Activated naive CD4-positive, alpha-beta T cell treated with anti-CD3 and anti-CD28 coated beads, Interleukin-2, amount 50 U/mL, for 72 hours (primary cell): ENCODE results near the gene FMO4. TPM values are rescaled to one million over a fixed set of nuclear protein-coding genes. Genes with fewer than 3 reads are reported as not detected.
"Not testable (repeated sequence)": the region's sequence is repeated elsewhere in the genome, so short reads cannot be mapped to it uniquely, and the experiment has no call there.

Experiments used
- ATAC-seq, 2 donors: fragments of 150-1000 bp; cut with Tn5 transposase; 2 replicates each; pipeline ENCODE4 v1.10.0; 2021; ENCODE audit warnings: mild to moderate bottlenecking in 2 of 2, moderate library complexity in 2 of 2
- DNase-seq, 2 donors: peaks; one replicate each; pipeline ENCODE4 v3.0.0; 2021 to 2022; ENCODE audit warnings: low spot score in 2 of 2
- H3K27ac Mint-ChIP-seq, 2 donors: one replicate each; pipeline ENCODE4 v1.8.0; 2022; ENCODE audit warnings: mild to moderate bottlenecking in 2 of 2, mixed read lengths in 2 of 2
- H3K36me3 Mint-ChIP-seq, 2 donors: one replicate each; pipeline ENCODE4 v1.8.0; 2022; ENCODE audit warnings: mixed read lengths in 2 of 2
- H3K9me3 Mint-ChIP-seq, 2 donors: one replicate each; pipeline ENCODE4 v1.8.0; 2022; ENCODE audit warnings: mixed read lengths in 2 of 2
- total RNA-seq, 2 donors: library from RNA; stranded (reverse); gene quantifications; one replicate each; pipeline ENCODE4 v1.2.3, GENCODE V29; 2022

Gene FMO4, protein sequence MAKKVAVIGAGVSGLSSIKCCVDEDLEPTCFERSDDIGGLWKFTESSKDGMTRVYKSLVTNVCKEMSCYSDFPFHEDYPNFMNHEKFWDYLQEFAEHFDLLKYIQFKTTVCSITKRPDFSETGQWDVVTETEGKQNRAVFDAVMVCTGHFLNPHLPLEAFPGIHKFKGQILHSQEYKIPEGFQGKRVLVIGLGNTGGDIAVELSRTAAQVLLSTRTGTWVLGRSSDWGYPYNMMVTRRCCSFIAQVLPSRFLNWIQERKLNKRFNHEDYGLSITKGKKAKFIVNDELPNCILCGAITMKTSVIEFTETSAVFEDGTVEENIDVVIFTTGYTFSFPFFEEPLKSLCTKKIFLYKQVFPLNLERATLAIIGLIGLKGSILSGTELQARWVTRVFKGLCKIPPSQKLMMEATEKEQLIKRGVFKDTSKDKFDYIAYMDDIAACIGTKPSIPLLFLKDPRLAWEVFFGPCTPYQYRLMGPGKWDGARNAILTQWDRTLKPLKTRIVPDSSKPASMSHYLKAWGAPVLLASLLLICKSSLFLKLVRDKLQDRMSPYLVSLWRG
- 1 to 10 TPM; 2.4 to 2.9 TPM for total RNA-seq

DNA sequence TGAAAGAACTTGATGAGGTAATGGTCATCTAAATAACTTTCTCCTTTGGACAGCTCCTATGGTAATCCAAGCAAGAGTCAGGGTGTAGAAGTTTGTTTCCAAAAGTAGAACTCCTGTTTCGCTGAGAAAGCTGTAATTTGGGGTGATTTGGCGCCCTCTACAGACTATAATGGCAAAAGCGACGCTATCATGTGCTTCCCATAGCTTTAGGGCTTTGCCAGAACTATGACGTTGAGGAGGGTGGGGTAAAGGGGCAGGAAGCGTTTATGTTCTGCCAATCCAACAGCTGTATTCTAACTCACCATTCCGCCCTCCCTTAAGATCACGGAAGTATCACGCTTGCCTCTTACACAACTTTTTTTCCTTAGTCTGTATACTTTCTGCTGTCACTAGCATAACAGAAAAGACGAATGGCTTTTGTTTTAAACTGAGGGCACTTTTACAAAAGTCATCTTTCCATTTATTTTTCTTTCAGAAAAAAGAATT, at the start of gene FMO4:
TSS of gene FMO4 (plus strand) at position 349 of the 486 bp plus-strand sequence. CDS start 5,643 bp downstream, outside the sequence.
- Mint-ChIP-seq H3K9me3 (no peaks in the 10 kb centered on the region), H3K27ac (peak within 1 kb of the TSS; percentile 89 to 90), H3K36me3 (no peaks in the 10 kb centered on the region)
- ATAC-seq (peak; percentile 100), DNase-seq (peak; percentile 75 to 77)

DNA sequence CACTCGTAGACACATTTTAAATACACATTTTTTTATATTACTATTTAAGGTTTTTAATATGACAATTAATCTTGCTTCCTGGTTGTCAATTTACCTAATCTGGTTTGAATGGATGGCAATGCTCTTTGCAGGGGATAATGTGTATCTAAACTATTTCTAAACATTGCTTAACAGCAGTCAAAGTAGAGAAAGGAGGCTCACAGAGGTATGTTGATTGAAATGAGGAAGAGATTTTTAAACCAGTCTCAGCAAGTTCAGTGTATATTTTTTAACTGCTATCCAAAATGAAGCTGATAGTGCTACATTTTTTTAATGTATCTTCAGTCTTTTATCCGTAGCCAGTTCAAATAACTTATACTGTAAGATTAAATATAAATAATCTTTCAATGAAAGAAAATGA, 48.3 kb upstream of the FMO4 start:
- H3K36me3 Mint-ChIP-seq: no peaks in the 10 kb centered on the region
- H3K9me3 Mint-ChIP-seq: no peaks in the 10 kb centered on the region
- ATAC-seq (no peak), DNase-seq (no peak)
- H3K27ac Mint-ChIP-seq: no peak overlapping the region

DNA sequence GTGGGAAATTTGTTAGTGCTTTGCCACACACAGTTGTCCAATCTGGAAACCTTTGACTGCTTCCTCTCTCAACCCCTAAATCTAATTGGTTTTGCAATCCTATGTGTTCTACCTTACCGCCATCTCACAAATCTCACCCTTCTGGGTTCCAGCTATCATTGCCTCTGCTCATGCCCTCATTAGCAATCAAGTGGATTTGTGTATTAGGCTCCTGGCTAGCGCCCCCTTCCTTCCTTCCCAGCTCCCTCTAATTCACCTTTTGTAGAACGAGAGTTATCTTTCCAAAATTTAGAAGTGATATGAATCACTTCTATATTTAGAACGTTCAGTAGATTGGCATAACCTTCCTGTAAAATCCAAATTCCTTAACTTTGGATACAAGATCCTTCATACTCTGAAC, 47.1 kb upstream of the FMO4 start:
- ATAC-seq: no peak
- DNase-seq: no peak
- Mint-ChIP-seq H3K9me3 (no peaks in the 10 kb centered on the region), H3K27ac (no peak overlapping the region), H3K36me3 (no peaks in the 10 kb centered on the region)

DNA sequence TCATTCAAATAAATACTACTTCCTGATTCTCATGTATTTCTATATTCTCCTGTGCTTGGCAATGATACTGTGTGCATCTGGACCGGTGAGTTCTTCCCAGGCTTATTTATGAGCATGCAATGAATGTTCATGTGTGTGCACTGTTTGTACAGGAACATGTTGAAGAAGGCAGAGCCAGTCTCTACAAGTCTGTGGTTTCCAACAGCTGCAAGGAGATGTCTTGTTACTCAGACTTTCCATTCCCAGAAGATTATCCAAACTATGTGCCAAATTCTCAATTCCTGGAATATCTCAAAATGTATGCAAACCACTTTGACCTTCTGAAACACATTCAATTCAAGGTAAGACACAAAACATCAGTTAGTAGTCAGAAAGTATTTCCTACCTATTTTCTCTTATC, 46.6 kb upstream of the FMO4 start:
- ATAC-seq: no peak
- H3K27ac Mint-ChIP-seq: no peak overlapping the region
- DNase-seq: no peak

DNA sequence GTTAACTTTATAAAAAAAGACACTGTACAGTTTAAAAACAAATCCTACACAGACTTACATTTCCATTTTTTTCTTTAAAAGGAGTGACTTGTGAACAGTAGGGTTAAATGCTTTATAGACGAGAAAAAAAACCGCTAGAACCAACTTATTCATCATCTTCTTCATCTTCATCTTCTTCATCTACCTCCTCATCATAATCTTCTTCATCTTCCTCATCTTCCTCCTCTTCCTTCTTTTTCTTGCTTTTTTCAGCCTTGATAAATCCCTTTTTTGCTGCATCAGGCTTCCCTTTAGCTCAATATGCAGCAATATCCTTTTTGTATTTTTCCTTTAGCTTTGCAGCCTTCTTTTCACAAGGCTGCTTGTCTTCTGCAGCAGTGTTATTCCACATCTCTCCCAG, 43.2 kb upstream of the FMO4 start:
- peaks cover 0 to 8% of the 10 kb centered on the region in 2 donors for H3K36me3 Mint-ChIP-seq
- ATAC-seq (no peak), DNase-seq (no peak)
- no peaks in the 10 kb centered on the region for H3K9me3 Mint-ChIP-seq
- no peak overlapping the region for H3K27ac Mint-ChIP-seq

More for the DNA sequence above, 46.6 kb upstream of the FMO4 start:
- no peaks in the 10 kb centered on the region for H3K9me3 Mint-ChIP-seq
- no peaks in the 10 kb centered on the region for H3K36me3 Mint-ChIP-seq

DNA sequence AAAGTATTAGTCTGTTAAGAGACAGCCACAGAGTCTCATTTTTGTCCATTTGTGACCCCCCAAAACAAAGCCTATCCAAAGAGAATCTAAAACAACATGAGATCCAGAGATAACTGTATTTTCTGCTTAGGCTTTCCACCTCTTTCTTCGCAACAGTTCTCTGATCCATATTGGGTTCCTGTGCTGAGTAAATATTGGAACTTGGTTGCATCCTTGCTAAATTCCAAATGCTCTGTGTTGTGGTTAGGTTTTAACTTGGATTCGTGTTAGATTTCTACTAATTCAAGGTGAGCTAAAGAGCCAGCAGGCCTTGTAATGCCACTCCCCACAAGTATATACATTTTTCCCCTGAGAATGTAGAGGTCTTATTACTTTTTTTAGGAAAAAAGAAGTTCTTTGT, 36.4 kb upstream of the FMO4 start:
- ATAC-seq (no peak), DNase-seq (no peak)
- H3K36me3 Mint-ChIP-seq: peaks cover 0 to 7% of the 10 kb centered on the region in 2 donors
- H3K27ac Mint-ChIP-seq: no peak overlapping the region
- H3K9me3 Mint-ChIP-seq: no peaks in the 10 kb centered on the region

DNA sequence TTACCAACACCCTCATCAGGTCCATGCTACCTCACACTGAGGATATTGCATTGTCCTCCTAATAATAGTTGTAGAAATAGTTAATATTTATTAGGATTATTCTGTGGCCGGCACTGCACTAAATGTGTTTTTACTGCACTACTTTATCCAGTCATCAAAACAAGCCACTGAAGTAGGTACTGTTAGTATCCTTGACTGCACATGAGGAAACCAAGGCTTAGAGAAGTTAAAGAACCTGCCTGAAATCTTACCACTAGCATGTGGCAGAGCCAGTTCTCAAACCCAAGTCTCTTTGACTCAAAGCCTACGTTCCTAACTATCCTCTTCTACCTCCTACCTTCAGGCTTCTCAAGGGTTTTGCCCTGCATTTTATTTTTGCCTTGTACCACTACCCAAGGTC, 34.7 kb upstream of the FMO4 start:
- no peak for ATAC-seq
- H3K9me3 Mint-ChIP-seq: no peaks in the 10 kb centered on the region
- H3K27ac Mint-ChIP-seq: no peak overlapping the region
- no peak for DNase-seq
- H3K36me3 Mint-ChIP-seq: no peaks in the 10 kb centered on the region

DNA sequence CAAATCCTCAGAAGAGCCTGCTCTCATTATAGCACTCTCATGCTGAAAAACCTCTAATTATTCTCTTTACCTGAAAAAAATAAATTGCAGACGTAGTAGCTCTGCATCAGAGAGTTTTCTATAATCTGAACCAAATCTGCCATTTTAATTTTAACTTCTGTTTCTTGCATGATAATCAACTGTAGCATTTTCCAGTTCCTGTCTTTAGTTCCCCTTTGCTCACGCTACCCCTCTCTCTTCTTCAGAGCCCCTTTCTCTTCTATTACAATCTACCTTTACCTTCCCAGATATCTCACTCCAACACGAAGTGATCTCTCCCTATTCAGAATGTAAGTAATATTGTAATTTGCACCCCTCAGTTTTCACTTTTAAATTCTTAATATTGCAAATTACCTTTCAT, 34.3 kb upstream of the FMO4 start:
- no peaks in the 10 kb centered on the region for H3K36me3 Mint-ChIP-seq
- DNase-seq: no peak
- no peak overlapping the region for H3K27ac Mint-ChIP-seq
- H3K9me3 Mint-ChIP-seq: no peaks in the 10 kb centered on the region
- ATAC-seq: no peak

DNA sequence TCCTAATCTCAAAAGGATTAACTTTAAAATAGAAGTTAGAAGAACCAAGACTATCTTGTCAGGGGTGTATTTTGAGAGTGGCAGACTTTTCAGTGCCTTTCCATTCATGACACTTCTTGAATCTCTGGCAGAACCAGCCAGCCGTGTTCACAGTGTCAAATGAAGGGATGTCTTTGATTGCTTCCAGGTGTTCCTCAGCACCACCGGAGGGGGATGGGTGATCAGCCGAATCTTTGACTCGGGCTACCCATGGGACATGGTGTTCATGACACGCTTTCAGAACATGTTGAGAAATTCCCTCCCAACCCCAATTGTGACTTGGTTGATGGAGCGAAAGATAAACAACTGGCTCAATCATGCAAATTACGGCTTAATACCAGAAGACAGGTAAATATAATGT, 33.4 kb upstream of the FMO4 start:
- ATAC-seq: no peak
- Mint-ChIP-seq H3K9me3 (no peaks in the 10 kb centered on the region), H3K27ac (no peak overlapping the region), H3K36me3 (no peaks in the 10 kb centered on the region)
- no peak for DNase-seq

DNA sequence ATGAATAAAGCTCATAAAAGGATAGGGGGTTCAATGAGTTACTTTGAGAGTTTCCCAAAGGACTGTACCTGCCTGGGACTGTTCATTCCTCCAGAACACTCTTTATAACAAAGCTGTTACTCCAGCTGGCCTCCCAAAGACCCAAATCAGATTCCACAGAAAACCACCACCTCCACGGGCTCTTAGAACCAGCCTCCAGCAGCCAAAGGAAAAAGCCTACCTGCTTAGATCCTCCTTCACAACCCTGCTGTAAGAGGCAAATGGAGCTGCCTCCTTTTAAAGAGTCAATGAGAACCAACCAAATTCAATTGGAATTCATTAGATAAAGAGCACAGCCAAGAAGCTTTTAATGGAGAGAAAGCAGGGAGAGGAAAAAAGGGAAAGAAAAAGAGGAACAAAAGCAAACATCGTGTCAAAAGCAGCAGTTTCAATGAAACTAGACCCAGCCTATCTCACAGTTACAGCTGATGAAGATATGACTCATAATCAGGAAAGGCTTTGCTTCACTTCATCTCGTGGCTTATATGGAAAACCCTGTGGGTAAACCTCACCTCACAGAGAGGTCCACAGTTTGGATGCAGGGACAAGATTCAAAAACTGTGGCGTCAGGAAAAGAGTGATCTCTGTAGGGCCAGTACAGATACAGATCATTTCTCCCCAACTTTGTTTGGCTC, 27.8 kb upstream of the FMO4 start:
- no peak overlapping the region for H3K27ac Mint-ChIP-seq
- DNase-seq (no peak), ATAC-seq (peak in 1 of 2 donors; percentile 58)
- H3K36me3 Mint-ChIP-seq: no peaks in the 10 kb centered on the region
- H3K9me3 Mint-ChIP-seq: no peaks in the 10 kb centered on the region

DNA sequence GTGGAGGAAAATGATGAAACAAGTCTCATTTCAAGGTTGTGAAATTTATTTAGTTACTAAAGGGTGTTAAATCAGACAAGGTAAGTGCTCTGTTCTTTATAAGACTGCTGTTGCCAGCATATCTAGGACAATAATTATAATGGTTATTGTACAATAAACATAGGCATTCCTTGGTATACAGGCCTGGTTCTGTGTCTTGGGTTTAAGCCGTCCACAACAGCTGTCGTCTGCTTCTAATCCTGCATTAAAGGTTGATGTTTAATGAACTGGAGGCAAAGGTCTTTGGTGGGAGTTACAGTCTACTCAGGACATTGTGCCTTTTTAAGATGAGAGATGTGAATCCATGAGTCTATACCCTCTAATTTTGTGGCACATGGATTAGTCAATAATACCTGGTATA, 23.4 kb upstream of the FMO4 start:
- no peak overlapping the region for H3K27ac Mint-ChIP-seq
- ATAC-seq: no peak
- H3K9me3 Mint-ChIP-seq: no peaks in the 10 kb centered on the region
- no peaks in the 10 kb centered on the region for H3K36me3 Mint-ChIP-seq
- DNase-seq: no peak

DNA sequence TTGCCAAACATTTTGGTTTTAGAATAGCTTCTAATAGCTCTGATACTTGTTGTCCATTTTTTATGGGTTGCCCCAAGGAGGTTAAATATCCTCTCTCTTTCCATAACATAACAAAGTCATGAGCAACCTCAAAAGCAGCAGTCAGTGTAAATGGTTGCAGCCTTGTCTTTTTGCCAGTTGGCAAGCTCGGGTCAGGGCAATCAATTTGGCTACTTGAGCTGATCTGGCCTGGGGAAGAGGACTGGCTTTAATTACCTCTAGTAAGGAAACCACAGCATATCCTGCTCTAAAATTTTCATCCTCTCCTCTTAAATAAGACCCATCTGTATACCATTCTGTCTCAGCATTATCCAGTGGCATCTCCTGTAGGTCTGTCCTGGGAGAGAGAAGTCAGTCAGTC, 21.2 kb upstream of the FMO4 start:
- ATAC-seq (no peak), DNase-seq (no peak)
- Mint-ChIP-seq H3K27ac (no peak overlapping the region), H3K9me3 (no peaks in the 10 kb centered on the region), H3K36me3 (no peaks in the 10 kb centered on the region)

DNA sequence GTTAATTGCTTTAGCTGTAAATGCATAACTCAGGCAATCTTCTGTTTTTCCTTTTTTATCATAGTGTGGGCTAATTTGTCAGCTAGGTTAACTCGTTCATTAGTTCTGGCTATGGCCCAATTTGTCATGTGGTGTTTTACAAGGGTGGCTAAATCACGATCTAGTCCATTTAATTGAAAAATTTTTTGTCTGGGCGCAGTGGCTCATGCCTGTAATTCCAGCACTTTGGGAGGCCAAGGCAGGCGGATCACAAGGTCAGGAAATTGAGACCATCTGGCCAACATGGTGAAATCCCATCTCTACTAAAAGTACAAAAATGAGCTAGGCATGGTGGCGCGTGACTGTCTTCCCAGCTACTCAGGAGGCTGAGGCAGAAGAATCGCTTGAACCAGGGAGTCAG, 18.6 kb upstream of the FMO4 start:
- not testable (repeated sequence) for ATAC-seq, H3K27ac Mint-ChIP-seq, DNase-seq, H3K36me3 Mint-ChIP-seq, H3K9me3 Mint-ChIP-seq

DNA sequence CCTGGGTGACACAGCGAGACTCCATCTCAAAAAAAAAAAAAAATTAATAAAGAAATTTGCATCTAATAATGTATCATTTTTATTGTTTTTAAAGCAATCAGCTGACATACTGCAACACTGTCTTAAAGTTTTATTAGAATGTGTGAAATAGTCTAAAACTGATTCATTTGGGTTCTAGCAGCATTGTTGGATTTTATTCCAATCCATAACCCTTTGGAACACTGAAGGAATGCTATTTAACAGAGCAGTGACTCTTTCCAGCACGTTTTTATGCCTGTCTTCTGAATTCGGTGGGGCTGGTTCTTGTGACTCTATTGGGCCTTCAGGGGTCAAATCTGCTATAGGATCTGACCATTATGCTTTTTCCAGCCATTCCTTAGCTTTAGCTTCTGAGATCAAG, 18.2 kb upstream of the FMO4 start:
- peaks cover 7 to 9% of the 10 kb centered on the region in 2 donors for H3K9me3 Mint-ChIP-seq
- H3K36me3 Mint-ChIP-seq: peaks cover 7 to 8% of the 10 kb centered on the region in 2 donors
- DNase-seq: no peak
- no peak for ATAC-seq
- H3K27ac Mint-ChIP-seq: no peak overlapping the region

DNA sequence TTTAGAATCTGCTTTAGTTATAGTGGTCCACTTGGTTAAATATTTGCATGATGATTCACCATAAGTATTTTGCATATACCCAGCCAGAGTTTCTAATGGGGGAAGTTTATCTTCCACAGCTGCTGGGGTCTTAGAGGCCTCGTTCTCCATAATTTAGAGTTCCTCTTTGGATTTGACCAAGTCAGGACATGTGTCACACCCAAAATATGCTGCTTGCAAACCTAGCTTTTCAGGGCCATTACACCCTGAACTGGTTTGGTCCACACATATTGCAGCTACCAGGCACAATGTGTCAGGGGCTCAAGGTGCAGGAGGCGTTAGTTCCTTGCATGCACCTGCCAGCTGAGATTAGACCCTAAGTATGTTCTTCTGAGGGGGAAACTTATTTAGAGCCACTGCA, 17.1 kb upstream of the FMO4 start:
- peaks cover 8% of the 10 kb centered on the region in 2 donors for H3K36me3 Mint-ChIP-seq
- DNase-seq (no peak), ATAC-seq (no peak)
- H3K9me3 Mint-ChIP-seq: peaks cover 9 to 11% of the 10 kb centered on the region in 2 donors
- no peak overlapping the region for H3K27ac Mint-ChIP-seq

DNA sequence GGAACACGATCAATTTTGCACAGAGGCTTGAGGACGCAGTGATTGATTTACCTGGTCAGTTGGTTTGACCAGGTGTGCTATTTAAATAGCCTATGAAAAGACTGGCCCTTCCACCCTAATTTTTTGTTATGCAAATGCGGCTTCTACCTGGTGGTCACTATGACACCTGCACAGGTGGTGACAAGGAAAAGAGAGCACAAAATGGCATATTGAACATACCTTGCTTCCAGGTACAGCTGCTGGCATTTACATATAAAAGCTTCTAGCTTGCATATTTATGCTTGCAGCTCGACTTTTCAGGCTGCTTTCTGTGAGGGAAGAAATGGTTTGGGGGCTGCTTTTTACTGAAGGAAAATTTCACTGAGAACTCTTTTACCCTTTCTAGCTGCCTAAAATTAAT, 15.3 kb upstream of the FMO4 start:
- no peak overlapping the region for H3K27ac Mint-ChIP-seq
- DNase-seq: no peak
- H3K9me3 Mint-ChIP-seq: peaks cover 12 to 15% of the 10 kb centered on the region in 2 donors
- ATAC-seq: no peak
- peaks cover 8 to 13% of the 10 kb centered on the region in 2 donors for H3K36me3 Mint-ChIP-seq

DNA sequence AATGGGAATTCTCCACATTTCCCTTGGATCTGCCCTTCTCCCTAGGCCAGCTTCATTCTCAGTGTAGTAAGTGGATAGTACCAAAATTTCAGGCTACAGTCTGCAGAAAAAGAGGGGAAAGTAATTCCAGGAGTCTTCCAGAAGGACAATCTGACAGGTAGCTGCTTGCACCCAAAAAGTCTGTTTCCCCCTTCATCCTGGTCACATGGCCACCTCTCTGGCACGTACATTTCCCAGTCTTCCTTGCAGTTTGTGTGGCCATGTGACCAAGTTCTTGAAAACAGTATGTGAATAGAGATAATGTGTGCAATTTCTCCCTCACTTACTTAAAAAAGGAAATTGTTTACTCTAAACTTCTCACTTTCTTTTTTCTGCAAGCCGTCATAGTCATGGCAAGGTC, 14.6 kb upstream of the FMO4 start:
- ATAC-seq (no peak), DNase-seq (no peak)
- no peak overlapping the region for H3K27ac Mint-ChIP-seq

More for the DNA sequence above, 14.6 kb upstream of the FMO4 start:
- Mint-ChIP-seq H3K9me3 (peaks cover 12 to 15% of the 10 kb centered on the region in 2 donors), H3K36me3 (peaks cover 8 to 13% of the 10 kb centered on the region in 2 donors)
